SW 1271 (cell line): Measurements from ENCODE around the gene TMEM150A.
A peak's percentile ranks its signal among the peaks of the same experiment; 100 is the strongest.
"Not testable (repeated sequence)": the region's sequence is repeated elsewhere in the genome, so short reads cannot be mapped to it uniquely, and the experiment has no call there.

Experiments
- DNase-seq, 2 experiments: peaks; one replicate each; lab custom pipeline; 2025; lab: John Stamatoyannopoulos, UW

Gene TMEM150A

GRCh38 chr2:85611705-85612587 lies 9.4 kb upstream of the TMEM150A start, which contains the start of gene C2orf68:
C2orf68 (minus strand) TSS chr2:85612066; CDS start chr2:85611984, 82 bp downstream.
- DNase-seq = peak; percentile 78 to 88

GRCh38 chr2:85611217-85611704 lies 8.8 kb upstream of the TMEM150A start:
- DNase-seq = no peak

DNA sequence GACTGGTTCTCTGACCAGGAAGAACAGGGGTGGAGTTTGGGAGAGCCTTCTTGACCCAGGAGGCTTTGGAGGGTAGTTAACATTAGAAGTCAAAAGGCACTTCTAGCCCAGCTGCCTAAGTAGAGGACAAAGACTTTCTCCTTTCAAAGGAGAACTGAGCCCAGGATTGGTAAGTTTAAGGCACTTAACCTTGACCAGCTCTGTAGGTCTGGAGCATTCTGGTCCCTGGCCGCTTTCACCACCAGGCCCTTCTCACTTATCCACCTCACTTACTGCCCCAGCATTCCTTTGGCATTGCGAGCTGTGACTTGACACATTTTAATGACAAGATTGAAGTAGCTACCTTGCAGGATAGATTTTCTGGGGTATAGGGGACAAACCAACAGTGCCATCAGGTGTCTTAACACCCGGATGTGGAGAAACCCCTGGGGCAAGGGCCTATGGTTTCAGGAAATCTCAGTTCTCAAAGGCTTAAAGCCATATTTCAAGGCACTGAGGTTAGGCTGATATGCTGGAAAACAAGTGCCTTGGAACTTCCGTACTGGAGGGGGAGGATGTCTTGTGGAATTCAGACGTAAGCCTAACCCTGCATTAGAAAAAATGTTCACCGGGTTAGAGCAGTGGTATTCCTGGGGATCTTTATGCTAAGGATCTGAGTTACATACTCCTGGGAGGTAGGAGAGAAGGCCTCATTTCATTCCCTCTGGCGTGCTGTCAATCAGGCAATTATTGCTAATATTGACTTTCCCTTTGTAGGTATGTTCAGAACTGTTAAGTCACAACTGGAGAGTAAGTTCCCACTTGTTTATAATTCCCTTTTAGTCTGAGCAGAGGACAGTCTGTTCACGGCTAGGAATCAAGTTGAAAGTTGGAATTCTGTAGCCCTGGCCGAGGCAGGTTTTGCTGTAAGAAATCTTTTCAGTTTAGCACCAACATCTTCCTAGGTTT lies 5.0 kb upstream of the TMEM150A start:
- no peak for DNase-seq

DNA sequence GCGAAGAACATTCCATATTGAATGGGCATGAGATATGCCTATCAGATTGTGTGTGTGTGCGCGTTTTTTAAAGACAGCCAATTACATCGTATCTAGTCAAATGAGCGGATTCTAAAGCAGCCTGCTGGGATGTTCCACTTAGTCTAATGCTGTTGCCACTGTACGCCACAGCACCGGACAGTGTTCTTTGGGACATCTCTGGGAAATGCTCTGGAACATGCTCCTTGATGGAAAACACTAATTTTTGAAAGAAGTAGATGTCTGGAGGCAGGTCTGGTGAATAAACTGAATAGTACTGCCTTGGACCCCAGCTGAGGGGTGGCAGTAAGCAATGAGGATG lies 3.6 kb upstream of the TMEM150A start:
- no peak for DNase-seq

DNA sequence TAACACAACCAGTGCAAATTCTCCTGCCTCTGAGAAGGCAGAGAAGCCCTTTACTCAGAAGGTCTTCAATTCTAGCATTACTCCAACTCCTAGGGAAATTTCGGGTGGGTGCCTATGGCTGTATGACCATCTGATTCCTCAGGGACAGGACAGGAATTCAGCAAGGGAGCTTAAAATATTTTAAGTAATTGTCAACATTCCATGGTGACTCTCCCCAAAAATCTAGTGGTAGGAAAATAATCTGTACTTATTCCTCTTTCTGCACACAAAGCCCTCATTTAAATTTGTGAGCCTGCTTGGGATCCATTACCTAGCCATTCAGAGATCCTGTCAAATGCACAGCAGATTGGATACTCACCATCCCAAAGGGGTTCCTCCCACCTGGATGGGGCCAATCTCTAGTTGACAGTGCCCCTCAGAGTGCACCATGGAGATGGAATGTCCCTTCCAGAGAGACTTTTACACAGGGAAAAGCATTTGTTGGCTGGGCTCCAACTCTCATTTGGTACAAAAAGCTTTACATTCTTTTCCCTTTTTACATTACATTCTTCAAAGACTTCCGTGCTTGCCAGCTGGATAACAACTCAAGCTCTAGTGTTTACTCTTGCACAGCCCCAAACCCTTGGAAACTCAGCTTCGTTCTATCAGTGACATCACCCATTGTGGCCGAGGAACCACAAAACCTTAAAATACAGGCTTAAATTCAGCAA lies 3.1 kb upstream of the TMEM150A start:
- DNase-seq = no peak

DNA sequence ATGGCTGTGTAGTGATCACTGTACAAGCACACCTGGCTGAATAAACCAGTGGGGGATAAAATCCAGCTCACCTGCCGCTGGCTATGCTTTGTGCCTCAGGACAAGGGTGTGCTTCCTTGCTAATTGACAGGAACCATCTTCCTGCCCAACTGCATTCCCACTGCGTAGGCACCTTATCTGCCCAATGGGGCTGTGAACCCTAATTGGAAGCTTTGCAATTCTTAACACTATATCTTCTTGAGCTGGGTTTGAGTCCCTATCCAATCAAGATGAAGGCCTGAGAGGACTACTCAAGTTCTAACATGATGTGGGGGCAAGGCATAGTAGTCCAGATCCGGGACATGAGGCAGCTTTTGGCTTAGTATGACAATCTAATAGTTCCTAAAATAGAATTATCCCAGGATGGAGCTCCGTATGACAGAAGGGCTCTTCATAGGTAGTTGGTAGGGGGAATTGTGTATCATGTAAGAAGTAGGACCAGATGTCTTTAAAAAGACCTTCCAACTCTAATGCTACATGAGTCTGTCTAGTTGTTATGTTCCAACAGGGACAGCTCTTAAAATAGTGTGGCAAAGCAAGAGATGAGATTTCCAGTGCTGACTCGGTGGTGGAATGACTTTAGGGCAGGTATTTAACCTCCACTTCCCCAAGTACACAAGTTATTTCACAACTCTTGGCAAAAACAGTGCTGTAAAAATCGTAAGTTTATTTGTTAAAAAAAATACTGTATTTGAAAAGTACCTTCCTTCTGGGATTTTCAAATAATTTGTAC lies 2.3 kb upstream of the TMEM150A start:
- DNase-seq = no peak

DNA sequence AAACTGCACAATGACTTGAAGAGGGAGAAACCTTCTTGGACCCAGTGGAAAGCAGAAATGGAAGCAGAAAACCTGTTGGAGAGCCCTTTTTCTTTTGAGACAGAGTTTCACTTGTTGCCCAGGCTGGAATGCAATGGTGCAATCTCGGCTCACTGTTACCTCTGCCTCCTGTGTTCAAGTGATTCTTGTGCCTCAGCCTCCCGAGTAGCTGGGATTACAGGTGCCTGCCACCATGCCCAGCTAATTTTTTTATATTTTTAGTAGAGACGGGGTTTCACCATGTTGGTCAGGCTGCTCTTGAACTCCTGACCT lies 1.6 kb upstream of the TMEM150A start:
- not testable (repeated sequence) for DNase-seq

- DNase-seq = peak in 1 of 2 experiments; percentile 40
Observed at GRCh38 chr2:85601771-85602475, 575 bp downstream of the TMEM150A start.

DNA sequence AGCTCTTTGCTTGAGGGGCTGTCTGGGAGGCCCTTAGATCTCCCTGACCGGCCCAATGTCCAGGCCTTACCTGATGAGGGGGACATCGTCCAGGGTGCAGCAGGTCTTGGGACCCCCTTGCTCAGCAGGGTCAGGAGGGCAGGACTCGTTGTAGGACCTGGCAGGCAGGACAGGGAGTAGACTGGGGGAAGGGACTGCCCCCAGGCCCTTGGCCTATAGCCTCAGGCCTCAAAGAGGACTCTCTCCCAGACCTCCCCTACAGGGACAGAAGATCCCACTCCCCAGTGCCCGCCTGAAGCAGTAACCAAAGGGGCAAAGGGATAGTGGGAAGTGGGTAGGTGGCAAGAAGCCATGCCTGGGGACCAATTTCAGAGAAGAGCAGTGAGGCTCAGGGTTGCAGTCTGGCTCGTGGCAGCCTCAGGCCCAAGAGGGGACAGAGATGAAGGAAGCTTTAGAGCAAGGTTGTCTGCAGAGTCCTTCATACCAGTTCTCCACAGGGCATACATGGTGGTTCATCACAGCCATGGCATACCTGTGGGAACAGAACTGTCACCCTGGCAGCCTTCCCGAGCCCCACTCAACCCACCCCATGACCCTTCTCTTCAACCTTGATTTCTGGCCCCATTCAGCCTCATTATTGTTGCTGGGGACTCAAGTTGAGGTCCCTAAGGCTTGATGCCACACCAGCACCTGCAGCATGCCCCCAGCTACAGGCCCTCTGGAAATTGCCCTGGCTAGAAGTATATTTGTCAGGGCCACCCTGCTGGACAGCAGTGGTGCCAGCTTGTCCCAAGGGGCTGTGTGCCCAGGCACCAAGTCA lies 1.3 kb downstream of the TMEM150A start:
- DNase-seq = no peak

DNA sequence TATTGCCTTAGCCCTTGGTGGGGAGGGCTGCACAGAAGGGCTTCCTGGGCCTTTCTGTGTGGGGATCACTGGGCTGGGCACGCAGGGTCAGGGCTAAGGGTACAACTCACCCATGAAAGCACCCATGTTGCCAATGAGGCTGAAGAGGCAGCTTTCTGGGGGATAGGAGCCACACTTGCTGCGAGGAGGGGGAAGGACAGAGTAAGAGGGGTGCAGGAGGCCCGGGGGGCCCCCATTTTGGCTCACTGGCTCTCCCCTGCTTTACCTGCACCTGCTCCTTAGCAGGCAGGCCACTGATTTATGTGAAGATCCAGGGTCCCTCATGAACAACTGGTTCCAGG lies 2.3 kb downstream of the TMEM150A start:
- no peak for DNase-seq

DNA sequence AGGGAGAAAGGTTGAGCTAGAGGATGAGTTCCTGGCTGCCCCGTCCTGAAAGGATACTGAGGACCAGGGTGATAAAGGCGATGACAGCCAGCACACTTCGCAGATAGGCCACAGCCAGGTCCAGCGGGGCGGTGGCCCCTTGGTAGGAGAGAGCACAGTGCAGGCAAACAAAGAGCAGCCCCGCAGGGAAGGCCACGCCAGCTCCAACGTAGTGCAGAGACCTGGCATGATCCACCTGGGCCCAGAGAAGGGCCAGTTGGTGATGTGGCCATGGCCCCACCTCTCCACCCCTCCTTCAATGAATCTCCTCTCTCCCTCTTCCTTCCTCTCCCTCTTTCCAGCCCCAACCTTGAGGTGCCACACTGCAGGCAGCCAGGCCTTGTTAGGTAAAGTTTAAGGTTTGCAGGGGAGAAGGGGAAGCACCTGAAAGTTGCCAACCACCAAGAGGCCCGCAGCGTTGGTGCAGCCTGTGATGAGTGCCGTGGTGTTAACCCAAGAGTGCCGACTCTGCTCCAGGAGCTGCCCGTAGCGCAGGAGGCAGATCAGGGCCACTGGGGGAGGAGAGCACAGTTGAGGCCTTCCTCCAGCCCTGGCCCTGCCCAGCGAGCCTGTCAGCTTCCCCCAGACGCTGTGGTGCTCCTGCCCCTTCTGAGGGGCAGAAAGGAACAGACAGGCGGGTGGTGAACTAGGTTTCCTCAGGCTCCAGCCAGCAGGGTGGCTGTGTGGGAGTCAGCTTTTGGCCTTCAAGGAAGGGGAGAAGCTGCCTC lies 2.8 kb downstream of the TMEM150A start:
- no peak for DNase-seq

DNA sequence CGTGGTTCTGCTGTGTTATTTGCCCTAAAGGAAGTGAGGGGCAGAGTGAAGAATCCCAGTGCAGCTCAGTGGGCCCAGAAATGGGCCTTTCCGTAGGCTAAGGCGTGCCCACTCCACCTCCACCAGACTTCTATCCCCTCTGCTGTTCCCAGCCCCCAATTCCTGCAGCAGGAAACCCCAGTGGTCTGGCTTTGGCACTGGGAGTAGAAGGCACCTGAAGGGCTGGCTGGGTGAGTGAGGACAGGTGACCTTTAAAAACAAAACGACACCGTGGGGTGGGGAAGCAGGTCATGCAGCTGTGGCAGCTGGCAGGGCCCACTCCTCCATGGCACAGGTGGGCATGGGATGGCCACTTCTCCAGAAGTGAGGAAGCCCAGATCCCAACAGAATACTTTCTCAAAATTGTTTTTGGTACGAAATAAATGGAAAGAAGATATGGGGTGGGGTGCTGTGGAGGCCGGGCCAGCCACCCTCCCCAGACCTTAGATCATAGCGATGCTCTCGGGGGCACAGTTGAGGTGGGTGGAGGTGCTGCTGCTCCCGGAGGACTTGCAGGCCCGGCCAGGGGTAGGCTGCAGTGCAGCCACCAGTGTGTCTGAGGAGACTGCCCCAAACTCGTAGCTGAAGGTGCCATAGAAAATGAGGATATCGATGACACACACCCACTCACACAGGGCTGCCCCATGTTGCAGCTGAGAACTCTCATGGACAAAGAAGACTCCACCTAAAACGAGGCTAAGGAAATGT lies 3.7 kb downstream of the TMEM150A start:
- no peak for DNase-seq

DNA sequence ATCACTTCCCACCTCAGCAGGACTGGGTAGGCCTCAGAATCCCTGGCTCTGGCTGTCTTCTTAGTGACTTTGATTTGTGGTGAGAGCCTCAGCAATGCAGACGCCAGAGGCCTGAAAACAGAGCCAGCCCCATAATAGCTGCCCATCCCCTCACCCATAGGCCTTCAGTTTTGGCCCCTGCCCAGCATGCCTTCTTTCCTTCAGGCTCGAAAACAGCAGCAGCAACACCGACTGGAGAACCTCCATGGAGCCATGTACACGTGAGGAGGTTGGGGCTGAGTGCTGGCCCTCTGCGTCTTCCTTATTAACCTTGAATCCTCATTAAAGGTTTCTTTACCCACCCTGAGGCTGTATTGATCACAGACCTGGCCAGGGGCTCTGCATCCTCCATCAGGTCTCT lies 5.3 kb downstream of the TMEM150A start:
- DNase-seq = no peak

DNA sequence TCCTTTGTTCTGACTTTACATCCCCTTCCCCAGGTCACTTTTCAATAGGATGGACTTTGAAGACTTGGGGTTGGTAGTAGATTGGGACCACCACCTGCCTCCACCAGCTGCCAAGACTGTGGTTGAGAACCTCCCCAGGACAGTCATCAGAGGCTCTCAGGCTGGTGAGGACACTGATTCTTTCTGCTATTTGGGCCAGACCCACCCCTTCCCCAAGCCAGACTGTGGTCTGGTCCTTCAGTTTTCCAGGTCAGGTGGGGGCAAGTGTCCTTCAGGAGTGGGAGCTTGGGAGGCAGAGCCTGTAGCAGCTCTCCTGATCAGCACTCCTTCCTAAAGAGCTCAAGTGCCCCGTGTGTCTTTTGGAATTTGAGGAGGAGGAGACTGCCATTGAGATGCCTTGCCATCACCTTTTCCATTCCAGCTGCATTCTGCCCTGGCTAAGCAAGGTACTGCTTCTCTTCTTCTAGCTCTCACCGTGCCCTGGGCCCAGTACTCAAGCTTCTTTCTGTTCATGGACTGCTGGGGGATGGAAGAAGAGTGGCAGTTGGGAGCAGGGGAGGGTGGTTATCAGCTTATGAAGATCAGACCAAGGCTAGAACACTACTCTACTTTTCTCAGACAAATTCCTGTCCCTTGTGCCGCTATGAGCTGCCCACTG lies 5.9 kb downstream of the TMEM150A start:
- DNase-seq = no peak

DNA sequence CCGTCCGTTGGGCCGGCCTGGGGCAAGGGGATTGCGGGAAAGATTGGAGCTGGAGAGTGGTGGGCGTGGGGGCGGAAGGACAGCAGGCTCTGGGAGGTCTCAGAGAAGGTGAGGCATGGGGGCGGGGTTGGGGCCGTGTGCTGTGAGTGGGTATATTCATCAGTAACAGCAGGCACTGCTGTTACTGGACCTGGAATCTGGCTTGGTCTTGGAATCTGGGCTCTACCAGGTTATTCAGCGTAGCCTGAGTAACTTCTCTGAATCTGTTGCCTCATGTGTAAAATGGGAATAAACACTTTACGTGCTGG lies 6.5 kb downstream of the TMEM150A start:
- DNase-seq = no peak

GRCh38 chr2:85595301-85596025 lies 7.0 kb downstream of the TMEM150A start, which contains the start of gene RNF181:
RNF181 (plus strand) TSS chr2:85595745; CDS start chr2:85595764, 19 bp downstream.
- peak; percentile 96 to 99 for DNase-seq

GRCh38 chr2:85594715-85595300 lies 7.7 kb downstream of the TMEM150A start:
- DNase-seq = no peak
